Small intestine (tissue), 7 donors: Measurements from ENCODE around the gene IQCN. TPM values are rescaled to one million over a fixed set of nuclear protein-coding genes. Genes with fewer than 3 reads are reported as not detected.

Experiments
- DNase-seq, 2 donors: peaks; one replicate each; pipeline versions ENCODE4 v3.0.0 to v3.0.0-alpha.2; 2013
- FAIRE-seq: peaks from 2 replicates; lab custom pipeline; 2012; peaks lifted over from hg19 to GRCh38; lab: Jason Lieb, UNC
- H3K27ac ChIP-seq, 3 donors: one replicate each; pipeline ENCODE4 v1.5.1; 2013; ENCODE audit warnings: low read length in 2 of 3, mild to moderate bottlenecking in 2 of 3, control low read depth in 1 of 3, inconsistent platforms in 1 of 3, low read depth in 1 of 3, moderate library complexity in 1 of 3
- H3K27me3 ChIP-seq, 3 donors: one replicate each; pipeline ENCODE4 v1.6.1; 2013; ENCODE audit warnings: low read length in 3 of 3, inconsistent platforms in 1 of 3; ENCODE audit not compliant: control insufficient read depth in 3 of 3, insufficient read depth in 3 of 3
- H3K36me3 ChIP-seq, 3 donors: one replicate each; pipeline ENCODE4 v1.6.1; 2013; ENCODE audit warnings: low read length in 3 of 3, inconsistent platforms in 1 of 3, low read depth in 1 of 3, mild to moderate bottlenecking in 1 of 3, moderate library complexity in 1 of 3; ENCODE audit not compliant: control insufficient read depth in 3 of 3, insufficient read depth in 2 of 3
- H3K4me1 ChIP-seq, 3 donors: one replicate each; pipeline ENCODE4 v1.6.1; 2013; ENCODE audit warnings: low read length in 2 of 3, inconsistent platforms in 1 of 3, low read depth in 1 of 3, mild to moderate bottlenecking in 1 of 3, moderate library complexity in 1 of 3; ENCODE audit not compliant: control insufficient read depth in 3 of 3, insufficient read depth in 2 of 3
- H3K4me3 ChIP-seq, 3 donors: one replicate each; pipeline ENCODE4 v1.5.1; 2013; ENCODE audit warnings: low read length in 3 of 3, control low read depth in 1 of 3, inconsistent platforms in 1 of 3, low read depth in 1 of 3, mild to moderate bottlenecking in 1 of 3, moderate library complexity in 1 of 3
- H3K9me3 ChIP-seq, 2 donors: one replicate each; pipeline ENCODE4 v1.6.1; 2013; ENCODE audit warnings: low read depth in 1 of 2, low read length in 1 of 2; ENCODE audit not compliant: control insufficient read depth in 2 of 2, insufficient read depth in 1 of 2
- WGBS, 3 donors: extraction: QIAGEN DNeasy Blood & Tissue Kit; methylation state at CpG; one replicate each; pipeline ENCODE4 v1.1.7; 2013; 5-methylcytosine and 5-hydroxymethylcytosine counted together
- polyA plus RNA-seq, 4 donors: library from polyadenylated mRNA; stranded (reverse) in 3 of 4; unstranded in 1 of 4; fragments of 200-250 nt in 3 of 4; fragments of 120-200 nt in 1 of 4; gene quantifications; one replicate each; pipeline versions ENCODE4 v1.2.1 to v1.2.3, GENCODE V29; 2013
- donor health status: healthy with polysubstance abuse.
- donor health status: control.
- donor health status: control.
- donor health status: Bipolar disorder and iron deficiency.
- donor health status: healthy.

Gene IQCN
- polyA plus RNA-seq, 4 donors, result 1.5 to 15.2 (median 4.9) TPM

DNA sequence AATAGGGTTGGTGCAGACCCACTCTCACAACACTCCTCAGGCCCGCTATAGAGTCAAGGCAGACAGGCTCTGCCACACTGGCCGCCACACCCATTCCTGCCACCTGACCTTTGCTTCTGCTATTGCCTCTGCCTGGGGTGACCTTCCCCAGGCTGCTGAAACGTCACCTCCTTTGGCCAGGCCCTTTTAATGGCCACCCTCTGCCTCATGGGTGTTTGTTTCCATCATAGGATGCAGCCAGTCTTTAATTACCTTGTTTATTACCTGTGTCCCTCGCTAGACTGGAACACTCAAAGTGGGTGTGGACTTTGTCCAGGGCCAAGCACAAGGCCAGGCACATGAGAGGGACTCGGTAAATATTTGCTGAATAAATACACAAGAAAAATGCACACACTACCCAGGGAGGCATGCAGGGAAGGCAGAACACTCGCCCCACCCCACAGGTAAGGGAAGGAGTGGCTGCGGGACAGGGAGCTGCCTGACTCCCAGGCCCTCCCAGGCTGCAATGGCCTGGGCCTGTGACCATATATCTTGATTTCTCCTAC, 45.4 kb upstream of the IQCN start:
- Histone ChIP-seq H3K4me3 (no peak overlapping the region), H3K36me3 (peaks cover 0 to 33% (median 0%) of the 10 kb centered on the region in 3 donors), H3K4me1 (peaks cover 8 to 64% (median 11%) of the 10 kb centered on the region in 3 donors), H3K27me3 (no peaks in the 10 kb centered on the region), H3K9me3 (no peaks in the 10 kb centered on the region), H3K27ac (peak overlapping the region; percentile 95 to 98 (median 95))
- 23 to 57% (median 44%) methylated on average over 7 of the region's 7 CpGs for WGBS, 3 donors
- DNase-seq, result peak; percentile 86 to 98
- no peak for FAIRE-seq

- peak; percentile 65 to 67 for DNase-seq
Observed at GRCh38 chr19:18317961-18318800, 43.9 kb upstream of the IQCN start.

DNA sequence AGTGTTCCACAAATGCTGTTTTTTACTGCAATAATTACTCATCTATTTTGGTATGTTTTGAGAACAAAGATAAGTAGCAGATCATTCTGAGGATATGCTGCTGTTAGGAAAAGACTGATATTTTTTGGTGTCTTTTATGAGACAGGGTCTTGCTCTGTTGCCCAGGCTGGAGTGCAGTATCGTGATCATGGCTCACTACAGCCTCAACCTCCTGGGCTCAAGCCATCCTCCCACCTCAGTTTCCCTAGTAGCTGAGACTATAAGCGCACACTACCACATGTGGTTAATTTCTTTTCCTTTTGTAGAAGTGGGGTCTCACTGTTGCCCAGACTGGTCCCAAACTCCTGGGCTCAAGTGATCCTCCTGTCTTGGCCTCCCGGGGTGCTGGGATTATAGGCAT, 39.1 kb upstream of the IQCN start:
- Histone ChIP-seq H3K9me3 (no peaks in the 10 kb centered on the region), H3K4me1 (peaks cover 6 to 48% (median 8%) of the 10 kb centered on the region in 3 donors), H3K27ac (peak overlapping the region in 1 of 3 donors; percentile 24), H3K27me3 (no peaks in the 10 kb centered on the region), H3K36me3 (peaks cover 2 to 85% (median 4%) of the 10 kb centered on the region in 3 donors), H3K4me3 (no peak overlapping the region)
- FAIRE-seq, result no peak
- 95 to 99% (median 98%) methylated on average over 3 of the region's 3 CpGs for WGBS, 3 donors
- no peak for DNase-seq

More at GRCh38 chr19:18317961-18318800, 43.9 kb upstream of the IQCN start:
- H3K27me3 ChIP-seq, result no peaks in the 10 kb centered on the region
- no peak for FAIRE-seq
- H3K27ac ChIP-seq, result peak overlapping the region; percentile 85 to 95 (median 95)
- H3K36me3 ChIP-seq, result peaks cover 0 to 48% (median 0%) of the 10 kb centered on the region in 3 donors
- 31 to 49% (median 43%) methylated on average over 18 of the region's 18 CpGs for WGBS, 3 donors
- peaks cover 8 to 53% (median 11%) of the 10 kb centered on the region in 3 donors for H3K4me1 ChIP-seq
- H3K9me3 ChIP-seq, result no peaks in the 10 kb centered on the region
- H3K4me3 ChIP-seq, result no peak overlapping the region

DNA sequence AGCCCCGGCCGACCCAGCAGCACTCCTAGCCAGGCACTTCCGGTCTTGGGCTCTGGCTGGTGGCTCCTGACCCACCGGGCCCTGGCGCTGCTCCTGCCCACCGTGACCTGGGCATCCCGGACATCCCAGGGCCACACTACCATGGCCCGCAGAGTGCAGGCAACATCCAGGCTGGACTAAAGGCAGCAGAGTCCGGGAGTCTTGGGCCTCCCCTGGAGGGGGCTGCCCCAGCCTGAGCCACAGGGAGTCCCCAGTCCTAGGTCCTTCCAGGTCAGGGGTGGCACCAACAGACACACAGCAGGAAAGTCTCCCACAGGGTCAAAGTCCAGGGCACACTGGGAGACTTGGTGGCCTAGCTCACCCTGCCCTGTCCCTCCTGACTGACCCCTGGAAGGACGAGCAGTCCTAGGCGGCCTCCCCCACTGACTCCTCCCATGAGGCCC, 37.9 kb upstream of the IQCN start:
- peak overlapping the region; percentile 84 to 94 (median 89) for H3K27ac ChIP-seq

GRCh38 chr19:18311502-18312091, 37.3 kb upstream of the IQCN start:
- no peak for FAIRE-seq
- Histone ChIP-seq H3K9me3 (no peaks in the 10 kb centered on the region), H3K27ac (peak overlapping the region; percentile 84 to 94 (median 89)), H3K4me1 (peaks cover 0 to 38% (median 4%) of the 10 kb centered on the region in 3 donors), H3K27me3 (no peaks in the 10 kb centered on the region), H3K4me3 (no peak overlapping the region), H3K36me3 (peaks cover 2 to 94% (median 4%) of the 10 kb centered on the region in 3 donors)
- 71 to 85% (median 74%) methylated on average over 19 to 22 of the region's 22 CpGs for WGBS, 3 donors
- DNase-seq, result peak; percentile 50 to 66

More for the DNA sequence above, 37.9 kb upstream of the IQCN start:
- Histone ChIP-seq H3K27me3 (no peaks in the 10 kb centered on the region), H3K4me1 (peaks cover 0 to 38% (median 4%) of the 10 kb centered on the region in 3 donors), H3K36me3 (peaks cover 2 to 92% (median 4%) of the 10 kb centered on the region in 3 donors), H3K9me3 (no peaks in the 10 kb centered on the region), H3K4me3 (no peak overlapping the region)
- FAIRE-seq, result no peak
- 65 to 87% (median 74%) methylated on average over 11 of the region's 11 CpGs for WGBS, 3 donors
- DNase-seq, result peak; percentile 40 to 81

- 46 to 75% (median 64%) methylated on average over 12 to 13 of the region's 13 CpGs for WGBS, 3 donors
- DNase-seq (no peak), FAIRE-seq (no peak)
- H3K27me3 ChIP-seq, result no peaks in the 10 kb centered on the region
- H3K4me3 ChIP-seq, result no peak overlapping the region
- H3K4me1 ChIP-seq, result peaks cover 3 to 35% (median 4%) of the 10 kb centered on the region in 3 donors
- peak overlapping the region; percentile 84 to 94 (median 89) for H3K27ac ChIP-seq
- no peaks in the 10 kb centered on the region for H3K9me3 ChIP-seq
- H3K36me3 ChIP-seq, result peaks cover 2 to 98% (median 4%) of the 10 kb centered on the region in 3 donors
Observed at GRCh38 chr19:18310966-18311365, 36.7 kb upstream of the IQCN start.

- H3K4me1 ChIP-seq, result peaks cover 4 to 41% (median 5%) of the 10 kb centered on the region in 3 donors
- H3K36me3 ChIP-seq, result peaks cover 2 to 96% (median 4%) of the 10 kb centered on the region in 3 donors
- DNase-seq (peak; percentile 95 to 98), FAIRE-seq (no peak)
- WGBS, 3 donors, result 34 to 61% (median 49%) methylated on average over 20 to 23 of the region's 23 CpGs
- no peaks in the 10 kb centered on the region for H3K27me3 ChIP-seq
- no peaks in the 10 kb centered on the region for H3K9me3 ChIP-seq
- H3K4me3 ChIP-seq, result no peak overlapping the region
- peak overlapping the region; percentile 84 to 94 (median 89) for H3K27ac ChIP-seq
Observed at GRCh38 chr19:18310118-18310909, 36.1 kb upstream of the IQCN start.
